NCI-H2029 (cell line): ENCODE measurements around the gene ZNF384.
A peak's percentile ranks its signal among the peaks of the same experiment; 100 is the strongest.
"Not testable (repeated sequence)": the region's sequence is repeated elsewhere in the genome, so short reads cannot be mapped to it uniquely, and the experiment has no call there.

Source experiments
- DNase-seq: peaks from one replicate; lab custom pipeline; 2025; lab: John Stamatoyannopoulos, UW

ZNF384 gene

DNA sequence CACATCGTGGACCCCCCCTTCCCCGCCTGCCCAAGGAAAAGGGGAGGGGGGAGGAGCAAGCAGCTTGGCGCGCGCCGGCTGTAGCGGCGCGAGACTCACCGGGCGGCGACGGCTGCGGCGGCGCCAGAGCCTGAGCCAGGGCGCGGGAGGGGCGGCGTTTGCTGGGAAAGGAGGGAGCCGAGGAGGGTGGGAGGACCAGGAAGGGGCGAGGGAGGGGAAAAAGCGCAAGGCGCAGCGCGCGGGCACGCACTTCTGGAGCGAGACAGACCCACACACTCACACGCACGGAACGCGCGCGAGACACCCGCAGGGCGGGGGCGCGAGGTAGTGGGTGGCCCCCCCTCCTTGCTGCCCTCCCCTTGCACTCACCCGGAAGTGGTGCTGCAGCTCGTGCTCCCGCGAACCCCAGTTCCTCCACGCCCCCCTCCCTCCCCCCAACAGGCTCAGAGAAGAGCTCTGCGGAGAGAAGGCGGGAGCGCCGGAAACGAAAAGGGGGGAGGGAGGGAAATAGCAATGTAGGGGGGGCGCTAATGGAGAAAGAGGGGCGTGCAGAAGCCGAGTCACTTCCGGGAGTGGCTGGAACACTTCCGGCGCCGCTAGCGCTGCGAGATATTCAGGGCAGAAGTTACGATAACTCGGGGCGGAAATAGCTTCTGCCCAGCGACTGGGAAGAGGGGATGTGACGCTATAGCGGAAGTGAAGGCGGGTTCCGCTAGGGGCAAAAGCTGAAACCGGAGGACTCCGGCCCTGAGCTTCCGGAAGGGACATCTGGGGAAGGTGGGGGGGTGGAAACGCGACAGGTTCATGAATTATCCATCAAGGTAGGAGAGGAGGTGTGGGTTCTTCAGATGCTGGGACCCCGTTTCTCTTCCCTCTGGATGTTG, at the start of gene ZNF384:
Gene ZNF384, minus strand, starts transcription at position 377 of the 884 bp plus-strand sequence. CDS start 9,855 bp downstream, outside the sequence.
- peak; percentile 99 for DNase-seq

- DNase-seq: no peak
Observed at GRCh38 chr12:6736754-6737153, 47.6 kb upstream of the ZNF384 start.

DNA sequence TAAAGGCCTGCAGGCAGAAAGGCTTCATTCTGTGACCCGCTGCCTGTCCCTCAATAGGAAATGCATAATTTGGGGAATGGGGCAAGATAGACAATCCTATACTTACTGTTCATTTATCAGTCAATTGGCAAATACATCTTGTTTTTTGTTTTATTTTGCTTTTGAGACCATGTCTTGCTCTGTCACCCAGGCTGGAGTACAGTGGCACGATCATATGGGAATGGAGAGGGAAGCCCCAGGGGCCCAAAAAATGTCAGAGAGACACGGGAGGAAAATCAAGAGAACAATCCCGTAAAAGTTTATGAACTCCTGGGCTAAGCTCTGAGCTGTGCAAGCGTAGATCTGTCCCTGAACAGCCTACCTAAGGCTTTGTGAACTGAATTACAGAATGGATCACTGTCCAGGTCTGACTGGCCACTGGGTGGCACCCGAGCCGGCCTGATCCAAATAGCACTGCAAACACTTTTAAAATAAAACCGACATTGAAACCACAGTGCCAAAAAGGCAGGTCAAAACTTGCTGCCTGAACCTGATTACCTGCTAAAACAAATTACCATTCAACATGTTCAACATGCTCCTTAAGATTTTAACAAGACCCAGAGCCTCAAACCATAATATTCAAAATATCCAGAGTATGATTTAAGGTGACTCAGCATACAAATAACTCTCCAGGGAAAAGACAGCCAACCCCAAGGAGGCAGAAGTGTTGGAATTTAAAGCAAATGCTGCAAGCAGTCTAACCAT, 46.4 kb upstream of the ZNF384 start:
- DNase-seq: no peak

DNA sequence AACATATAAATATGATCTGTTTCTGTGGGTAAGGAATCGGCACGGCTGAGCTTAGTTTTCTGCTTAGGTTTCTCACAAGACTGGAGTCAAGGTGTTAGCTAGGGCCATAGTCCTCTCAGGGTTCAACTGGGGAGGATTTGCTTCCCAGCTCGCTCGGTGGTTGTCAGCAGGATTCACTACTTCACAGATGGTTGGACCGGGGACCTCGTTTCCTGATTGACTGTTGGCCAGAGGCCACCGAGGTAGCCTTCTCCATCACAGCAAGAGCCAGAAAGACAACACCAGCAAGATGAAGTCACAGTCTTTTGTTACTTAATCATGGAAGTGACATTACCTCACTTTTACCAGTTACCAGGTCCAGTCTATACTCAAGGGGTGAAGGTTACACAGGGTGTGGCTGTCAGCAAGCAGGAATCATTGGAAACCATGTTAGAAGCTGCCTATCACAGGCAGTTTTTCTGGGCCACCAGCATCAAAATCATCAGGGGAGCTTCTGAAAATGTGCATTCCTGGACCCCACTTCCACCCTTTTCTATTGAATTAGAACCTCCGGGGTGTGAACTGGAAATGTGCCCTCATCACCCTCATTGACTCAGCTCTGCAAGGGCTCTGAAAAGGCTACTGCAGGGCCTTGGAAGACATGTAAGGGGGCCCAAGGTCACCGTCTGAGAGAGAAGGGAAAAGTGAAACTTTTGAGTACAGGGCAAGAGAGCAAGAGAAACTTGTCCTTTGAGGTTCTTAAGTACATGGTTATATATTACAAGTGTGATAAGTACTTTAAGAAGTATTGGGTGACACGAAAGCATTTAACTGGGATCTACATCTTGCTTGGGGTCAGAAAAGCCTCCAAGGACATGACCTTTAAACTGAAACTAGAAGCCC, 45.6 kb upstream of the ZNF384 start:
- no peak for DNase-seq

DNA sequence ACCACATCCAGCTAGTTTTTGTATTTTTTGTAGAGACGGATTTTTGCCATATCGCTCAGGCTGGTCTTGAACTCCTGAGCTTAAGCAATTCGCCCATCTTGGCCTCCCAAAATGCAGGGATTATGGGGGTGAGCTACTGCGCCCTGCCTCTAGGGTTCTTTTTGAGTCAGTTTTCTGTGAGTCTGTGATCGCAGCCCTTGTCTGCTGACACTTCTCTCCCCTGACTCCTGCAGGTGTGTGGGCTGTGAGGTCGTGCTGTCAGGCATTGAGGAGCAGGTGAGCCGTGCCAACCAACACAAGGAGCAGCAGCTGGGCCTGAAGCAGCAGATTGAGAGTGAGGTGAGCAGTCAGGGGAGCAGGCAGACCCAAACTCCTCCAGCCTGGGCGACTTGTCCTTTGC, 41.0 kb upstream of the ZNF384 start:
- no peak for DNase-seq

DNA sequence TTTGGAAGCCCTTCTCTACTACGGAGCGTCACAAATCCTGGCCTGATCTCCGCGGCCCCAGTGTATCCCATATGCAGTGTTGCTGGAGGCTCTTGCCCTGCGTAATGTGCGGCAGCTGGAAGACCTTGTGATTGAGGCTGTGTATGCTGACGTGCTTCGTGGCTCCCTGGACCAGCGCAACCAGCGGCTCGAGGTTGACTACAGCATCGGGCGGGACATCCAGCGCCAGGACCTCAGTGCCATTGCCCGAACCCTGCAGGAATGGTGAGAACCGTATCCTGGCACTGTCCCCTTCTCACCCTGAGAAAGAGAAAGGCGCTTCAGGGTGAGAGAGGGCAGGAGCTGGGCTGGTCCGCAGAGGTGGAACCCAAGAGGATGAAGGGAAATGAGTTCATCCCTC, 40.0 kb upstream of the ZNF384 start:
- no peak for DNase-seq

DNA sequence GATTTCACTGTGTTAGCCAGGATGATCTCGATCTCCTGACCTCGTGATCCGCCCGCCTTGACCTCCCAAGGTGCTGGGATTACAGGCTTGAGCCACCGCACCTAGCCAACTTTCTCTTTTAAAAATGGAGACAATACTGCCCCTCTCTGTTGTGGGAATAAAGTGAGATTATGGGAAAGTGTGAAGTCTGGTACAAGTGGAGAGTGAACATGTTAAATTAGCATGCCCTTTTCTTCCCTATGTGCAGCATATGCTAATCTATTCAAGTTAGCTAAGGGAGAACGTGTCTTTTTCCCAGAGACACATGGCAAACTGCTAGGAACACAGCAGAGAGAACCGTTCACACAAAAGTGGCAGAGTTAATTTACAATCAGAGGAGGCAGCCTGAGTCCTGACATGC, 36.2 kb upstream of the ZNF384 start:
- DNase-seq: no peak

- no peak for DNase-seq
Observed at GRCh38 chr12:6724409-6724797, 35.2 kb upstream of the ZNF384 start.

GRCh38 chr12:6723607-6724408, 34.6 kb upstream of the ZNF384 start, which contains the start of gene COPS7A:
COPS7A (plus strand) TSS chr12:6724046; CDS start chr12:6724657, 611 bp downstream.
- DNase-seq: peak; percentile 99

GRCh38 chr12:6722863-6723262, 33.7 kb upstream of the ZNF384 start:
- no peak for DNase-seq

GRCh38 chr12:6716874-6717437, 27.8 kb upstream of the ZNF384 start:
- no peak for DNase-seq

DNA sequence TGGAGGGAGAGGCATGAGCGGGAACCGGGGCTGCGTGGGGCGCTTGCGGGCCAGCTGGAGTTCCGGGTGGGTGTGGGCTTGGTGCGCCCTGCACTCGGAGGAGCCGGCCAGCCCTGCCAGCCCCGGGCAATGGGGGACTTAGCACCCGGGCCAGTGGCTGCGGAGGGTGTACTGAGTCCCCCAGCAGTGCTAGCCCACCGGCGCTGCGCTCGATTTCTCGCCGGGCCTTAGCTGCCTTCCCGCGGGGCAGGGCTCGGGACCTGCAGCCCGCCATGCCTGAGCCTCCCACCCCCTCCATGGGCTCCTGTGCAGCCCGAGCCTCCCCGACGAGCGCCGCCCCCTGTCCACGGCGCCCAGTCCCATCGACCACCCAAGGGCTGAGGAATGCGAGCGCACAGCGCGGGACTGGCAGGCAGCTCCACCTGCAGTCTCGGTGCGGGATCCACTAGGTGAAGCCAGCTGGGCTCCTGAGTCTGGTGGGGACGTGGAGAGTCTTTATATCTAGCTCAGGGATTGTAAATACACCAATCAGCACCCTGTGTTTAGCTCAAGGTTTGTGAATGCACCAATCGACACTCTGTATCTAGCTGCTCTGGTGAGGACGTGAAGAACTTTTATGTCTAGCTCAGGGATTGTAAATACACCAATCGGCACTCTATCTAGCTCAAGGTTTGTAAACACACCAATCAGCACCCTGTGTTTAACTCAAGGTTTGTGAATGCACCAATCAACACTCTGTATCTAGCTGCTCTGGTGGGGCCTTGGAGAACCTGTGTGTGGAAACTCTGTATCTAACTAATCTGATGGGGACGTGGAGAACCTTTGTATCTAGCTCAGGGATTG, 27.1 kb upstream of the ZNF384 start:
- not testable (repeated sequence) for DNase-seq

DNA sequence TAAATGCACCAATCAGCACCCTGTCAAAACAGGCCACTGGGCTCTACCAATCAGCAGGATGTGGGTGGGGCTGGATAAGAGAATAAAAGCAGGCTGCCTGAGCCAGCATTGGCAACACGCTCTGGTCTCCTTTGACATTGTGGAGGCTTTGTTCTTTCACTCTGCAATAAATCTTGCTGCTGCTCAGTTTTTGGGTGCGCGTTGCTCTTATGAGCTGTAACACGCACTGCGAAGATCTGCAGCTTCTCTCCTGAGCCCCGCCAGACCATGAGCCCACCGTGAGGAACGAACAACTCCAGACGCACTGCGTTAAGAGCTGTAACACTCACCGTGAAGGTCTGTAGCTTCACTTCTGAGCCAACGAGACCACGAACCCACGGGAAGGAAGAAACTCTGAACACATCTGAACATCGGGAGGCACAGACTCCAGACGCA, 19.8 kb upstream of the ZNF384 start:
- no peak for DNase-seq

- not testable (repeated sequence) for DNase-seq
Observed at GRCh38 chr12:6708351-6708750, 19.2 kb upstream of the ZNF384 start.

DNA sequence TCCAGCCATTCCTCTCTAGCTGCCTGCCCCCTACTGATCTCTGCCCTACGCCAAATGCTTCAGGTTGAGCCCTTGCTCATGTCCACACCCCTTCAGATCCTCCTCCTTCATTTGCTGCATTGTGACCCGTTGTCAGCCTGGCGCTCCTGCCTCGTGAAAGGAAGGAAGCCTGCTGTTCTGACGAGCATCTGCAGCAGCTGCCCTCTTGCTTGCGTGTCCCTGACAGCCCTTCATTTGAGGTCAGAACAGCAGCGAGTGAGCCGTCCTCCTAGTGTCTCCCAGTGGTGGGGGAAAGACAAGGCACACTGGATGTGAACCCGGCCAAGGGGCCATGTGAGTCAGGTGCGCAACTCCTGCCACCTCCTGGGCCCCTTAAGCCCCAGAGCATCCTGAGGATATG, 14.5 kb upstream of the ZNF384 start:
- DNase-seq: no peak

- DNase-seq: no peak
Observed at GRCh38 chr12:6701078-6701768, 12.0 kb upstream of the ZNF384 start.

DNA sequence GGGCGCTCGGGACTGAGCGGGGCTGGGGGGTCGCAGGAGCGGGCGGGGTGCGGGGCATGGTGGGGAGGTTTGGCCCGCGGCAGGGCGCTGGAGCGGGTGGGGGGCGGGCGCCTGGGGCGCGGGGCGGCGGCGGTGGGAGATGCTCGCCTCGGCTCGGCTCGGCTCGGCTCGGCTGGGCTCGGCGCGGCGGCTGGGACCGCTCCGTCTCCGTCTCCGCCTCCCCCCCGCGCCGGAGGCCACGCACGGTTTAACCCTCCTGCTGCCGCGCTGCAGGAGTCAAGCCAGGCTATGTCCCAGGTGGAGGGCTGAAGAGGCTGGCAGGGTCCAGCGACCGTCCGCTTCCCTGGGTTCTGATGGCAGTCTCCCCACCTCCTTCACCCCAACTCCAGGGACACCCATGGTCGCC, 11.5 kb upstream of the ZNF384 start, which contains the start of gene PIANP:
Gene PIANP, minus strand, starts transcription at position 170 of the 406 bp plus-strand sequence. CDS start 2,754 bp downstream, outside the sequence.
- no peak for DNase-seq

GRCh38 chr12:6699989-6700645, 10.9 kb upstream of the ZNF384 start:
- no peak for DNase-seq
